ENCODE results near the gene VAT1L. TPM values are rescaled to one million over a fixed set of nuclear protein-coding genes. Genes with fewer than 3 reads are reported as not detected.

VAT1L gene
- total and polyA plus RNA-seq, 2 donors (not counting 3 experiments of a cell fraction or from before 2014, with no cell fraction given): 0.46 to 1.5 TPM

GRCh38 chr16:77849646-77850258 lies 61.4 kb downstream of the VAT1L start:
- no peak for FAIRE-seq
- dilution Hi-C loops (cut with MboI; ENCODE audit: extremely low pct_ligation_motif_present, low sequenced_read_pairs) (no loop called here), intact Hi-C loops (cut with micrococcal nuclease) (loop anchor here (1.0 to 2.0 kb wide), 2 partner anchors 69 to 174 kb away; no protein-coding TSS in a partner anchor)
- Histone ChIP-seq H3K79me2 (ENCODE audit: control insufficient read depth, insufficient read depth, low read length) (no peaks in the 10 kb centered on the region), H3K9ac (replicated peaks; ENCODE audit: extremely low read depth, insufficient read depth, low read length) (no peak overlapping the region), H3K36me3 (ENCODE audit: control insufficient read depth in 2 of 2, extremely low read depth in 1 of 2, insufficient read depth in 2 of 2, low read length in 2 of 2) (no peaks in the 10 kb centered on the region), H3K4me2 (ENCODE audit: insufficient read depth, low read length) (no peak overlapping the region), H2AFZ (ENCODE audit: low read depth, low read length) (no peak overlapping the region), H3K27ac (ENCODE audit: insufficient read depth, low read depth, low read length) (no peak overlapping the region), H4K20me1 (replicated peaks; ENCODE audit: control insufficient read depth, extremely low read depth, insufficient read depth, low read length) (no peaks in the 10 kb centered on the region), H3K4me3 (replicated peaks in 1 of 3; ENCODE audit: insufficient read depth in 1 of 3, low read depth in 1 of 3, low read length in 3 of 3) (no peak overlapping the region), H3K9me1 (replicated peaks; ENCODE audit: control insufficient read depth, extremely low read depth, insufficient read depth, low read length) (no peaks in the 10 kb centered on the region), H3K27me3 (ENCODE audit: control insufficient read depth in 2 of 2, insufficient read depth in 2 of 2, low read length in 2 of 2) (peaks cover 2 to 7% of the 10 kb centered on the region in 2 experiments), H3K9me3 (replicated peaks; ENCODE audit: control insufficient read depth, insufficient read depth, low read length) (no peaks in the 10 kb centered on the region), H3K4me1 (ENCODE audit: control insufficient read depth, extremely low read depth, insufficient read depth, low read length) (no peaks in the 10 kb centered on the region)
- no peak for DNase-seq (ENCODE audit: low read depth, low spot score)
- BruUV-seq (replicated peaks): no TSS peak
- ChIA-PET CTCF (no interaction called here), POLR2A (no interaction called here)
- TF ChIP-seq POLR2AphosphoS5 (IDR thresholded peaks at IDR 0.05; ENCODE audit: insufficient read depth, low read depth, low read length): no peak
- TF ChIP-seq POLR2A (IDR thresholded peaks at IDR 0.05; ENCODE audit: low read depth, low read length): no peak
- no peak for TF ChIP-seq MYC (IDR thresholded peaks at IDR 0.05; ENCODE audit: low read depth, low read length)

- Histone ChIP-seq H3K4me1 (ENCODE audit: control insufficient read depth, extremely low read depth, insufficient read depth, low read length) (no peaks in the 10 kb centered on the region), H3K27ac (ENCODE audit: insufficient read depth, low read depth, low read length) (no peak overlapping the region), H3K9me1 (replicated peaks; ENCODE audit: control insufficient read depth, extremely low read depth, insufficient read depth, low read length) (no peaks in the 10 kb centered on the region), H3K36me3 (ENCODE audit: control insufficient read depth in 2 of 2, extremely low read depth in 1 of 2, insufficient read depth in 2 of 2, low read length in 2 of 2) (no peaks in the 10 kb centered on the region), H2AFZ (ENCODE audit: low read depth, low read length) (no peak overlapping the region), H3K9me3 (replicated peaks; ENCODE audit: control insufficient read depth, insufficient read depth, low read length) (no peaks in the 10 kb centered on the region), H3K27me3 (ENCODE audit: control insufficient read depth in 2 of 2, insufficient read depth in 2 of 2, low read length in 2 of 2) (peaks cover 2 to 7% of the 10 kb centered on the region in 2 experiments), H3K9ac (replicated peaks; ENCODE audit: extremely low read depth, insufficient read depth, low read length) (no peak overlapping the region), H3K79me2 (ENCODE audit: control insufficient read depth, insufficient read depth, low read length) (no peaks in the 10 kb centered on the region), H3K4me2 (ENCODE audit: insufficient read depth, low read length) (no peak overlapping the region), H3K4me3 (replicated peaks in 1 of 3; ENCODE audit: insufficient read depth in 1 of 3, low read depth in 1 of 3, low read length in 3 of 3) (no peak overlapping the region), H4K20me1 (replicated peaks; ENCODE audit: control insufficient read depth, extremely low read depth, insufficient read depth, low read length) (no peaks in the 10 kb centered on the region)
- ChIA-PET POLR2A (no interaction called here), CTCF (interaction anchor here (0.8 to 1.1 kb wide), 3 partner anchors 13 to 128 kb away, joined by 3 read pairs; partner anchors contain the start of gene NUDT7)
- DNase-seq (ENCODE audit: low read depth, low spot score) (peak; percentile 32), FAIRE-seq (peak; percentile 15)
- dilution Hi-C loops (cut with MboI; ENCODE audit: extremely low pct_ligation_motif_present, low sequenced_read_pairs) (no loop called here), intact Hi-C loops (cut with micrococcal nuclease) (loop anchor here (1.0 to 2.0 kb wide), 2 partner anchors 68 to 175 kb away; no protein-coding TSS in a partner anchor)
- TF ChIP-seq POLR2AphosphoS5 (IDR thresholded peaks at IDR 0.05; ENCODE audit: insufficient read depth, low read depth, low read length) (no peak), EZH2 (IDR thresholded peaks at IDR 0.05; ENCODE audit: borderline replicate concordance, low read depth, low read length, severe bottlenecking) (no peak), JUN (IDR thresholded peaks at IDR 0.05; ENCODE audit: borderline replicate concordance, insufficient read depth, insufficient read length, low read depth) (no peak), GATA2 (IDR thresholded peaks at IDR 0.05; ENCODE audit: insufficient read depth, insufficient read length, low read depth, low read length) (no peak), CTCF (IDR thresholded peaks at IDR 0.05; ENCODE audit: extremely low read depth in 1 of 2, insufficient read depth in 1 of 2, low read depth in 1 of 2, low read length in 2 of 2) (no peak), MAX (IDR thresholded peaks at IDR 0.05; ENCODE audit: insufficient read depth, insufficient read length) (no peak), MYC (IDR thresholded peaks at IDR 0.05; ENCODE audit: low read depth, low read length) (no peak), POLR2A (IDR thresholded peaks at IDR 0.05; ENCODE audit: low read depth, low read length) (no peak), FOS (IDR thresholded peaks at IDR 0.05; ENCODE audit: borderline replicate concordance, insufficient read depth, low read length) (no peak)
- BruUV-seq (replicated peaks): no TSS peak
Measured at GRCh38 chr16:77850636-77851333, 62.4 kb downstream of the VAT1L start.
